Prostate gland (tissue), 2 donors: ENCODE data around the gene ANGEL2.

Source experiments
- POLR2AphosphoS5 ChIP-seq: sonication (generic); formaldehyde crosslinking; IDR thresholded peaks from one replicate; pipeline ENCODE4 v1.6.1; 2017; ENCODE audit warnings: antibody characterized with exemption
- TF ChIP-seq, protein P1 (sequence below), 4 experiments: fragments of 200-600 bp in 2 of 4; fragments of 450-650 bp in 2 of 4; sonication (generic) in 2 of 4; IDR thresholded peaks; 1 replicate in 3 of 4; 2 replicates in 1 of 4; pipeline ENCODE4 v1.5.1; 2016 to 2019; ENCODE audit warnings: antibody characterized with exemption in 4 of 4, mild to moderate bottlenecking in 2 of 4, moderate library complexity in 2 of 4

DNA sequence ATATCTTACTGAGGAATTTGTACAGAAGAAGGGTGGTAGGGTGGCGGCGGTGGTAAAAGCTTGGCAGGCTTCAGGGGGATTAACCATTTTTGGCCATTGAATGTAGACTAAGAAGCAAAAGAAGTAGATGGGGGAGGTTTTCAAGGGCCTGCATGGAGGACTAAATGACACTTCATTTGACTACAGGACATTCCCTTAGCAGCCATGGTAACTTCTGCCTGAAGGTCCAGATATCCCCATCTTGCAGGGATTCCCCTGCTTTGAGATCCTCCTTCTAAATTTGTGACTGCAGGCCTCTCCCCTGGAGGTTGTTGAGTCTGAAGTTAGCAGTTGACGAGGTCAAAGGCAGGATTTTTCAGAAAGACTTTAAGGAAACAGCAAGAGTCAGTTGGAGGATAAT is 60.6 kb downstream of the ANGEL2 start:
- TF ChIP-seq, protein P1, sequence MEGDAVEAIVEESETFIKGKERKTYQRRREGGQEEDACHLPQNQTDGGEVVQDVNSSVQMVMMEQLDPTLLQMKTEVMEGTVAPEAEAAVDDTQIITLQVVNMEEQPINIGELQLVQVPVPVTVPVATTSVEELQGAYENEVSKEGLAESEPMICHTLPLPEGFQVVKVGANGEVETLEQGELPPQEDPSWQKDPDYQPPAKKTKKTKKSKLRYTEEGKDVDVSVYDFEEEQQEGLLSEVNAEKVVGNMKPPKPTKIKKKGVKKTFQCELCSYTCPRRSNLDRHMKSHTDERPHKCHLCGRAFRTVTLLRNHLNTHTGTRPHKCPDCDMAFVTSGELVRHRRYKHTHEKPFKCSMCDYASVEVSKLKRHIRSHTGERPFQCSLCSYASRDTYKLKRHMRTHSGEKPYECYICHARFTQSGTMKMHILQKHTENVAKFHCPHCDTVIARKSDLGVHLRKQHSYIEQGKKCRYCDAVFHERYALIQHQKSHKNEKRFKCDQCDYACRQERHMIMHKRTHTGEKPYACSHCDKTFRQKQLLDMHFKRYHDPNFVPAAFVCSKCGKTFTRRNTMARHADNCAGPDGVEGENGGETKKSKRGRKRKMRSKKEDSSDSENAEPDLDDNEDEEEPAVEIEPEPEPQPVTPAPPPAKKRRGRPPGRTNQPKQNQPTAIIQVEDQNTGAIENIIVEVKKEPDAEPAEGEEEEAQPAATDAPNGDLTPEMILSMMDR (IDR thresholded peaks at IDR 0.05) = no peak
- no peak for TF ChIP-seq POLR2AphosphoS5
